SK-N-SH treated with all-trans-retinoic acid at 6 μM for 48 hours (cell line): Measurements from ENCODE around the gene AKAP12.

Source experiments
- ATAC-seq: fragments of 200-7000 bp; cut with Tn5 transposase; 3 replicates; pipeline ENCODE4 v1.9.1; 2020; ENCODE audit warnings: mild to moderate bottlenecking, moderate library complexity
- ARNTL ChIP-seq: fragments of 450-650 bp; formaldehyde crosslinking; IDR thresholded peaks from 2 replicates; pipeline ENCODE4 v1.5.0; 2020; ENCODE audit warnings: low read depth, mild to moderate bottlenecking, moderate library complexity, borderline replicate concordance
- CREB5 ChIP-seq: fragments of 250-450 bp; sonication (Bioruptor Pico); IDR thresholded peaks from 2 replicates; pipeline ENCODE4 v1.5.1; 2020; ENCODE audit warnings: low read depth, mild to moderate bottlenecking, moderate library complexity
- CSDC2 ChIP-seq: fragments of 250-450 bp; sonication (Bioruptor Pico); IDR thresholded peaks from 2 replicates; pipeline ENCODE4 v1.5.0; 2020; ENCODE audit warnings: mild to moderate bottlenecking, moderate library complexity
- ESRRG ChIP-seq: fragments of 250-450 bp; sonication (Bioruptor Pico); IDR thresholded peaks from 2 replicates; pipeline ENCODE4 v1.6.1; 2021; ENCODE audit warnings: mild to moderate bottlenecking
- GLIS3 ChIP-seq: fragments of 250-450 bp; sonication (Bioruptor Pico); IDR thresholded peaks from 2 replicates; pipeline ENCODE4 v1.5.0; 2020; ENCODE audit warnings: mild to moderate bottlenecking, moderate library complexity
- ISL1 ChIP-seq: fragments of 250-450 bp; sonication (Bioruptor Pico); IDR thresholded peaks from 2 replicates; pipeline ENCODE4 v2.1.2; 2022; ENCODE audit warnings: mild to moderate bottlenecking, moderate library complexity
- PATZ1 ChIP-seq: fragments of 250-450 bp; sonication (Bioruptor Pico); IDR thresholded peaks from 2 replicates; pipeline ENCODE4 v1.8.0; 2020; ENCODE audit warnings: mild to moderate bottlenecking, moderate library complexity, borderline replicate concordance
- POU6F1 ChIP-seq: fragments of 250-450 bp; sonication (Bioruptor Pico); IDR thresholded peaks from 2 replicates; pipeline ENCODE4 v1.8.0; 2021; ENCODE audit warnings: low read depth, mild to moderate bottlenecking, moderate library complexity, borderline replicate concordance
- PPARA ChIP-seq: fragments of 250-450 bp; sonication (Bioruptor Pico); IDR thresholded peaks from 2 replicates; pipeline ENCODE4 v1.5.0; 2020; ENCODE audit warnings: mild to moderate bottlenecking, borderline replicate concordance
- RARB ChIP-seq: fragments of 250-450 bp; sonication (Bioruptor Pico); IDR thresholded peaks from 2 replicates; pipeline ENCODE4 v1.8.0; 2021; ENCODE audit warnings: mild to moderate bottlenecking, moderate library complexity
- SNAI2 ChIP-seq: fragments of 250-450 bp; sonication (Bioruptor Pico); IDR thresholded peaks from 2 replicates; pipeline ENCODE4 v1.5.0; 2020; ENCODE audit warnings: mild to moderate bottlenecking, moderate library complexity
- TCF4 ChIP-seq: fragments of 250-450 bp; sonication (Bioruptor Pico); IDR thresholded peaks from 2 replicates; pipeline ENCODE4 v1.8.0; 2021; ENCODE audit warnings: mild to moderate bottlenecking, moderate library complexity, borderline replicate concordance
- TOX ChIP-seq: fragments of 250-450 bp; sonication (Bioruptor Pico); IDR thresholded peaks from 2 replicates; pipeline ENCODE4 v1.8.0; 2021; ENCODE audit warnings: mild to moderate bottlenecking, moderate library complexity, borderline replicate concordance
- TSHZ2 ChIP-seq: fragments of 250-450 bp; sonication (Bioruptor Pico); IDR thresholded peaks from 2 replicates; pipeline ENCODE4 v1.5.0; 2020; ENCODE audit warnings: mild to moderate bottlenecking, moderate library complexity
- ZFP3 ChIP-seq: fragments of 250-450 bp; sonication (Bioruptor Pico); IDR thresholded peaks from 2 replicates; pipeline ENCODE4 v1.5.0; 2020; ENCODE audit warnings: mild to moderate bottlenecking, moderate library complexity
- ZNF70 ChIP-seq: fragments of 450-650 bp; formaldehyde crosslinking; IDR thresholded peaks from 2 replicates; pipeline ENCODE4 v1.5.0; 2020; ENCODE audit warnings: mild to moderate bottlenecking, moderate library complexity
- ZNF8 ChIP-seq: fragments of 450-650 bp; formaldehyde crosslinking; IDR thresholded peaks from 2 replicates; pipeline ENCODE4 v1.5.0; 2020; ENCODE audit warnings: mild to moderate bottlenecking, moderate library complexity

Gene AKAP12

GRCh38 chr6:151211075-151211474, 28.7 kb upstream of the AKAP12 start:
- TF ChIP-seq SNAI2 (no peak), TCF4 (CRISPR knock-in tag) (no peak), ZNF8 (no peak), TSHZ2 (CRISPR knock-in tag) (no peak), PATZ1 (CRISPR knock-in tag) (no peak), ZNF70 (CRISPR knock-in tag) (no peak), CSDC2 (no peak), RARB (no peak), ARNTL (CRISPR knock-in tag) (no peak)
- ATAC-seq, result no peak

- no peak for ATAC-seq
- TF ChIP-seq ZFP3 (no peak), ZNF8 (no peak), TOX (CRISPR knock-in tag) (no peak), ESRRG (CRISPR knock-in tag) (no peak), PATZ1 (CRISPR knock-in tag) (no peak), CSDC2 (no peak), ZNF70 (CRISPR knock-in tag) (no peak), RARB (no peak), GLIS3 (CRISPR knock-in tag) (no peak), PPARA (CRISPR knock-in tag) (no peak)
Measured at GRCh38 chr6:151213352-151213751, 26.4 kb upstream of the AKAP12 start.

GRCh38 chr6:151215999-151216398, 23.8 kb upstream of the AKAP12 start:
- TF ChIP-seq TCF4 (CRISPR knock-in tag) (no peak), CSDC2 (no peak), PPARA (CRISPR knock-in tag) (no peak), PATZ1 (CRISPR knock-in tag) (no peak), ZNF8 (no peak)
- ATAC-seq, result no peak

GRCh38 chr6:151216804-151217203, 23.0 kb upstream of the AKAP12 start:
- no peak for TF ChIP-seq ZNF8
- no peak for TF ChIP-seq RARB
- no peak for TF ChIP-seq ISL1 (CRISPR knock-in tag)
- TF ChIP-seq CREB5, result no peak
- no peak for TF ChIP-seq ESRRG (CRISPR knock-in tag)
- TF ChIP-seq POU6F1 (CRISPR knock-in tag), result no peak
- no peak for TF ChIP-seq ARNTL (CRISPR knock-in tag)
- TF ChIP-seq SNAI2, result no peak
- no peak for ATAC-seq
